HG03571 (cell line): ENCODE results near the gene RAB31.

Source experiments
- ATAC-seq: cut with Tn5 transposase; IDR thresholded peaks from one replicate; pipeline ENCODE4 v1.9.1; 2021; ENCODE audit not compliant: unreplicated experiment

The RAB31 gene

GRCh38 chr18:9711361-9712129, 3.4 kb downstream of the RAB31 start:
- ATAC-seq: peak; percentile 47

- no peak for ATAC-seq
Observed at GRCh38 chr18:9712130-9712577, 4.1 kb downstream of the RAB31 start.

GRCh38 chr18:9712611-9713010, 4.5 kb downstream of the RAB31 start:
- no peak for ATAC-seq

- ATAC-seq: no peak
Observed at GRCh38 chr18:9714266-9715087, 6.4 kb downstream of the RAB31 start.

- no peak for ATAC-seq
Observed at GRCh38 chr18:9715088-9715343, 6.9 kb downstream of the RAB31 start.

- ATAC-seq: no peak
Observed at GRCh38 chr18:9715978-9716774, 8.1 kb downstream of the RAB31 start.

GRCh38 chr18:9716780-9717563, 8.9 kb downstream of the RAB31 start:
- peak; percentile 59 for ATAC-seq

- no peak for ATAC-seq
Observed at GRCh38 chr18:9719421-9719981, 11.4 kb downstream of the RAB31 start.

GRCh38 chr18:9720327-9720726, 12.2 kb downstream of the RAB31 start:
- no peak for ATAC-seq

GRCh38 chr18:9721893-9722550, 13.9 kb downstream of the RAB31 start:
- no peak for ATAC-seq

GRCh38 chr18:9722691-9723090, 14.6 kb downstream of the RAB31 start:
- no peak for ATAC-seq

- ATAC-seq: no peak
Observed at GRCh38 chr18:9724797-9725585, 16.9 kb downstream of the RAB31 start.

GRCh38 chr18:9726175-9726574, 18.1 kb downstream of the RAB31 start:
- ATAC-seq: no peak

- no peak for ATAC-seq
Observed at GRCh38 chr18:9726936-9727335, 18.8 kb downstream of the RAB31 start.

GRCh38 chr18:9730786-9731185, 22.7 kb downstream of the RAB31 start:
- ATAC-seq: no peak

GRCh38 chr18:9731380-9731779, 23.3 kb downstream of the RAB31 start:
- ATAC-seq: no peak

- no peak for ATAC-seq
Observed at GRCh38 chr18:9732031-9732430, 23.9 kb downstream of the RAB31 start.

GRCh38 chr18:9734189-9734588, 26.1 kb downstream of the RAB31 start:
- no peak for ATAC-seq

GRCh38 chr18:9735238-9735637, 27.1 kb downstream of the RAB31 start:
- ATAC-seq: no peak
